GM10266 (cell line): Measurements from ENCODE around the gene DUSP11.

Experiments used
- DNase-seq: peaks from one replicate; pipeline ENCODE4 v3.0.0; 2012; ENCODE audit errors: extremely low spot score
- CTCF ChIP-seq: IDR thresholded peaks from 2 replicates; pipeline ENCODE4 v1.5.1; 2012; ENCODE audit warnings: mild to moderate bottlenecking, low read depth; ENCODE audit not compliant: control insufficient read depth, insufficient read depth; ENCODE audit errors: missing control alignments

The DUSP11 gene

GRCh38 chr2:73823916-73824523, 44.1 kb upstream of the DUSP11 start:
- peak; percentile 64 for DNase-seq
- TF ChIP-seq CTCF, result peak; percentile 76

GRCh38 chr2:73823416-73823815, 43.5 kb upstream of the DUSP11 start:
- DNase-seq, result no peak
- TF ChIP-seq CTCF, result no peak

GRCh38 chr2:73822991-73823390, 43.1 kb upstream of the DUSP11 start:
- no peak for DNase-seq
- TF ChIP-seq CTCF, result no peak

GRCh38 chr2:73822276-73822675, 42.4 kb upstream of the DUSP11 start:
- TF ChIP-seq CTCF, result no peak
- DNase-seq, result no peak

GRCh38 chr2:73821669-73822068, 41.8 kb upstream of the DUSP11 start:
- no peak for TF ChIP-seq CTCF
- DNase-seq, result no peak

DNA sequence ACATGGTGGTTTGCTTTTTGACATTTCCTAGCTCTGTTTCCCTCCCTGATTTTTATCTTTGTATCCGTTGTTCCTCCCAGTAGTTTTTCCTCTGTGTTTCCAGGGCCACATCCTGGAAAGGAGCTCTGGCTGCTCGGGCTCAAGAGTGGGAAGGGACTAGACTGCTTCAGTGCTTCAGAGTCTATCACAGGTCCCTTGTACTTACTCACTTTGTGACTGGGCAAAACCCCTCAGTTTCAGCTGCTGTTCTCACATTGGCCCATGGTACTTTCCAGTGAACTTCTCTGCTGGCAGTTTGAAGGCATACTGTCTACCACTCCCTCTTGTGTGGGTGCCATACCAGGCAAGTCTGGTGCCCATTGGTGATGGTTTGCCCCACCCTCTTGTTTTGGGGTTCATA, 41.3 kb upstream of the DUSP11 start:
- TF ChIP-seq CTCF, result no peak
- peak; percentile 61 for DNase-seq

DNA sequence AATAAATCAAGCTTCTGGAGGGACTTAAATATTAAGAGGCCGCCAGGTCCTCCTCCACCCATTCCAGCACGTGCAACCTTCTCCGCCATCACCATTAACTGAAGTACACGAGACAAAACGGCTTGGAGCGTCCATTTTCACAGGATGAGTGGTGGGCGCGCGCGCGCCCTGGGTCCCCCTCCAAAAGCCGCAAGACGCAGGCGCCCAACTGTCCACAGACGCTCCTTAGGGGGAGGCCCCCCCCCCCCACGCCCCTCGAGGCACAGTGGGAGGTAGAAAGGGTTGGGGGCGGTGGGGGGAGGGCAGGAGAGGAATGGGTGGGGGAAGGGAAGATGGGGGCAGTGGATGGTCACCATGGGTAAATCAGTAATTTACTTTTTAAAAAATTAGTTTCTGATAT, 38.4 kb upstream of the DUSP11 start:
- no peak for TF ChIP-seq CTCF
- no peak for DNase-seq
